Renal cortical epithelial cell (primary cell): ENCODE results near the gene NOL12. TPM values are rescaled to one million over a fixed set of nuclear protein-coding genes. Genes with fewer than 3 reads are reported as not detected.
A peak's percentile ranks its signal among the peaks of the same experiment; 100 is the strongest.
"Not testable (repeated sequence)": the region's sequence is repeated elsewhere in the genome, so short reads cannot be mapped to it uniquely, and the experiment has no call there.

Source experiments
- DNase-seq: peaks from one replicate; pipeline ENCODE4 v3.0.0-alpha.2; 2011; ENCODE audit warnings: low read depth
- total RNA-seq: library from RNA; depleted of rRNA; stranded (reverse); fragments of >200 nt; gene quantifications from 2 replicates; pipeline ENCODE4 v1.2.3, GENCODE V29; 2014

NOL12 gene
- total RNA-seq, 1 donor from 2014 or later = 19.6 TPM

GRCh38 chr22:37713761-37714160, 27.6 kb downstream of the NOL12 start:
- DNase-seq = no peak

- DNase-seq = no peak
Observed at GRCh38 chr22:37714634-37715033, 28.5 kb downstream of the NOL12 start.

- no peak for DNase-seq
Observed at GRCh38 chr22:37715760-37716159, 29.6 kb downstream of the NOL12 start.

- no peak for DNase-seq
Observed at GRCh38 chr22:37716708-37717107, 30.6 kb downstream of the NOL12 start.

DNA sequence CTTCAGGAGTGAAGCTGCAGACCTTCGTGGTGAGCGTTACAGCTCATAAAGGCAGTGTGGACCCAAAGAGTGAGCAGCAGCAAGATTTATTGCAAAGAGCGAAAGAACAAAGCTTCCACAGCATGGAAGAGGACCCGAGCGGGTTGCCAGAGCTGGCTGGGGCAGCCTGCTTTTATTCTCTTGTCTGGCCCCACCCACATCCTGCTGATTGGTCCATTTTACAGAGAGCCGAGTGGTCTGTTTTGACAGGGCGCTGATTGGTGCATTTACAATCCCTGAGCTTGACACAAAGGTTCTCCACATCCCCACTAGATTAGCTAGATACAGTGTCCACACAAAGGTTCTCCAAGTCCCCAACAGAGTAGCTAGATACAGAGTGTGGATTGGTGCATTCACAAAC, 31.1 kb downstream of the NOL12 start:
- not testable (repeated sequence) for DNase-seq

GRCh38 chr22:37717746-37718305, 31.7 kb downstream of the NOL12 start:
- not testable (repeated sequence) for DNase-seq

DNA sequence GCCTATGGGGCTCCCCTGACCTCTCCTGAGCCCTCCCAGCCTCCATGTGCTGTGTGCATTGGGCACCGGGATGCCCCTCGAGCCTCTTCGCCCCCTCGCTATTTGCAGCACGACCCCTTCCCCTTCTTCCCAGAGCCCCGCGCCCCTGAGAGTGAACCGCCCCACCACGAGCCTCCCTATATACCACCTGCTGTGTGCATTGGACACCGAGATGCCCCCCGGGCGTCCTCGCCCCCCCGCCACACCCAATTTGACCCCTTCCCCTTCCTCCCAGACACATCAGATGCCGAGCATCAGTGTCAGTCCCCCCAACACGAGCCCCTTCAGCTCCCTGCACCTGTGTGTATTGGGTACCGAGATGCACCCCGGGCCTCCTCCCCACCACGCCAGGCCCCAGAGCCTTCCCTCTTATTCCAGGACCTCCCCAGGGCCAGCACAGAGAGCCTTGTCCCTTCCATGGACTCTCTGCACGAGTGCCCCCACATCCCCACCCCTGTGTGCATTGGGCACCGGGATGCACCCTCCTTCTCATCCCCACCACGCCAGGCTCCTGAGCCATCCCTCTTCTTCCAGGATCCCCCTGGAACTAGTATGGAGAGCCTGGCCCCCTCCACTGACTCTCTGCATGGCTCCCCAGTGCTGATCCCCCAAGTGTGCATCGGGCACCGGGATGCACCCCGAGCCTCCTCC, 39.6 kb downstream of the NOL12 start:
- DNase-seq = no peak

GRCh38 chr22:37726241-37726887, 40.2 kb downstream of the NOL12 start:
- peak; percentile 23 for DNase-seq

DNA sequence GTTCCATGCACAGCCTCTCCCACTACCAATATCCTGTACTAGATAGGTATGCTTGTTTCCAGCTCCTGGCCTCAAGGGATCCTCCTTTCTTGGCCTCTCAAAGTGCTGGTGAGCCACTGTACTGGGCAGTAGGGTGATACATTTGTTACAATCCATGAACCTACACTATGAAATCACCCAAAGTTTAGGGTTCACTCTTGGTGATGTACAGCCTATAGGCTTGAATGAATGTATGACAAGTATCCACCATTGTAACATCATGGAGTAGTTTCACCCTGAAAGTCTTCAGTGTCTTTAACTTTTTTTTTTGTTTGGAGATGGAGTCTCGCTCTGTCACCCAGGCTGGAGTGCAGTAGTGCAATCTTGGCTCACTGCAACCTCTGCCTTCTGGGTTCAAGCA, 42.5 kb downstream of the NOL12 start:
- no peak for DNase-seq

DNA sequence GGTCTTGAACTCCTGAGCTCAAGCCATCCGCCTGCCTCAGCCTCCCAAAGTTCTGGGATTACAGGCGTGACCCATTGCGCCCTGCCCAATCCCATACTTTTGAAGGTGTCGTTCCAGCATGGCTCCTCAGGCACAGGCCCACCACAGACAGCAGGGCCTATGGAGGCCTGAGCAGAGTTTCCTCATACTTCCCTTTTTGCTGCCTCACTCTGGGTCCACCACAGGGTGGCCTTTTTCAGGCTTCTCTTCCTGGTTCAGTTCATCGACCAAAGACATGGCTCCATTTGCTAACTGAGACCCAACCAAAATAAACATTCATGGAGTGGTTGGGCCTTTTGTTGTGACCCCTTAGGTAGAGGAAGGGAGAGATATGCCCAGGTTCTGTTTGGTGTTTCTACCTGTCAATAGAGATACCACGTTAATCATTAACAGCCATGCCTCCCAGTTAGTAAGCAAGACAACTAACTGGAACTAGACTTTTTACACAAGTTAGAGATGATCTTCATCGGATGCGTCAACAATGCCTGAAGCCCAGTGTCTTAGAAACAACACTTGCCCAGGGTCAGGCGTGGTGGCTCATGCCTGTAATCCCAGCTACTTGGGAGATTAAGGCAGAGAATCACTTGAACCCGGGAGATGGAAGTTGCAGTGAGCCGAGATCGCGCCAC, 45.8 kb downstream of the NOL12 start:
- DNase-seq = peak; percentile 45

DNA sequence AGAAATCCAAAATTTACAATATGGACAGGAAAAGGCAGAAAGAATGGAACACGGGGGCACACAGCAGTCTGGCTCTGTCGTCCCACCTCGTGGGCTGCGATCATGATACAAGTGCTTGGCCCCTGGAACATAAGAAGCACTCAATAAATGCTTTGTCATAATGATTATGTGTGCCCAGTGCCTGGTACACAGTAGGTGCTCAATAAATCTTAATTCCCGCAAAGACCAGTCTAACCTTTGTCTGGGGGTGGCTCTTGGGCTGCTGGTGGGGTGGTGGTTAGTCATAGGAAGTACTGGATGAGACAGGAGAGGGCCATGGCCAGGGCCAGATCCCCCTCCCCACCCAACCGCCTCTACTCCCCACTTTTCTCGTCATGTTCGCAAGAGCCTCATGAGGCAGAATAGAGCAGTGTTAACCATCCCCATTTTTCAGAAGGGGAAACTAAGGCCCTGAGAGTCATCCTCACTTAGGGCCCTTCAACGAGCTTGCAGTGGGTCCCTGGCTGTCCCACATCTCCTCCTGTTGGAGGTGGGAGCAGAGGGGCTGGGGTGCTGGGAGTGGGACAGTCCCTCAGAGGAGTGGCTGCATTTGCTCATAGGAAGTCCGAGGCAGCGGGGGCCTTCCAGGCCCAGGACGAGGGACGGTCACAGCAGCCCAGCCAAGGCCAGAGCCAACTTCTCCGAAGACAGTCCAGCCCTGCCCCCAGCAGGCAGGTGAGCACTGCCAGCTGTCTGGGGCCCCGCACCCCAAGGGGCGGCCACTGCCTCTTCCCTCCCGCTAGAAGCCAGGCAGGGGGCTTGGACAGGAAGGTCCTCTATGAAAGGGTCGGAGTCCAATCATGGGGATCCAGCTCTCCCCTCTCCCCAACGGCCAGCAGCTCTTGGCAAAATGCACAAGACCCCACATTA, 46.8 kb downstream of the NOL12 start:
- DNase-seq = no peak

GRCh38 chr22:37733625-37734401, 47.7 kb downstream of the NOL12 start:
- DNase-seq = no peak

DNA sequence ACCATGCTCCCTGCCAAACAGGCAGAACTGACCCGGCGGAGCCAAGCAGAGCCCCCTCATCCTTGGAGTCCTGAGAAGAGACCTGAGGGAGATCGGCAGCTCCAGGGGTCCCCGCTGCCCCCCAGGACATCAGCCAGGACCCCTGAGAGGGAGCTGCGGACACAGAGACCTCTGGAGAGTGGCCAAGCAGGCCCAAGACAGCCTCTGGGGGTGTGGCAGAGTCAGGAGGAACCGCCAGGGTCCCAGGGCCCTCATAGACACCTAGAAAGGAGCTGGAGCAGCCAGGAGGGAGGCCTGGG, 48.2 kb downstream of the NOL12 start:
- DNase-seq = no peak

- DNase-seq = no peak
Observed at GRCh38 chr22:37734964-37735451, 48.9 kb downstream of the NOL12 start.

- no peak for DNase-seq
Observed at GRCh38 chr22:37739035-37739434, 52.9 kb downstream of the NOL12 start.

- no peak for DNase-seq
Observed at GRCh38 chr22:37739611-37740049, 53.5 kb downstream of the NOL12 start.

DNA sequence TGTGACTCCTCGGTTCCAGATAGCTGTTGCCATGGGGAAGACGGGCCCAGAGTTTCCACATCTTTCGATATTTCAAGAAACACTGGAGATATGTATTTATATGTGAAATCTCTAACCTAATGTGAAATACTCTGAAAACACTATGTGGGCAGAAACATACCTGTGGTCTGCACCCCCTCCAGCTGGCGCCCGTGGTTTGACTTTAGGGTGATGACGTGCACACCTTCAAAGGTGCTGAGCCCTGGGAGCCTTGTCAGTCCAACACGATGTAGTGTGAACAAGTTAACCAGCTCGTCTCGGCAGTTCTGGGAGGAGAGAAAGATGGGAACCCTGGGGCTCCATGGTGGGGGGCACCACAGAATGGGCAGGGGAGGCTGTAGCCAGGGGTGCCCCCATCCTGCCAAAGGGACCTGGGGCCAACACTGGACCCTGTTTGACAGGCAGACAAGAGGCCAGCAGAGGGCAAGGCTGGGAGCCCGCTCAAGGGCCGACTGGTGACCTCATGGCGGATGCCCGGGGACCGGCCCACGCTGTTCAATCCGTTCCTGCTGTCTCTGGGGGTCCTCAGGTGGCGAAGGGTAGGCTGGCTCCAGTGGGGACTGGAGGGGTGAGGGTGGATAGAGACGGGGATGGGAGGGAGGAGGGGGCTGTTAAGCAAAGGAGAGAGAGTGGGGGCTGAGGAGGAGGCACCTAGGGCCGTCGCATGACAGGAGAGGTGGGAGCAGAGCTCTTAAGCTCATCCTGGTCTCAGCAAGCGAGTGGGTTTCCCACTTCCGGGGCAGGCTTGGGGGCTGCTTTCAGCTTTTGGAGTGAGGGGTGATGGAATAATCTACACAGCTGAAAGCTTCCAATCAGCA, 54.5 kb downstream of the NOL12 start:
- DNase-seq = no peak

DNA sequence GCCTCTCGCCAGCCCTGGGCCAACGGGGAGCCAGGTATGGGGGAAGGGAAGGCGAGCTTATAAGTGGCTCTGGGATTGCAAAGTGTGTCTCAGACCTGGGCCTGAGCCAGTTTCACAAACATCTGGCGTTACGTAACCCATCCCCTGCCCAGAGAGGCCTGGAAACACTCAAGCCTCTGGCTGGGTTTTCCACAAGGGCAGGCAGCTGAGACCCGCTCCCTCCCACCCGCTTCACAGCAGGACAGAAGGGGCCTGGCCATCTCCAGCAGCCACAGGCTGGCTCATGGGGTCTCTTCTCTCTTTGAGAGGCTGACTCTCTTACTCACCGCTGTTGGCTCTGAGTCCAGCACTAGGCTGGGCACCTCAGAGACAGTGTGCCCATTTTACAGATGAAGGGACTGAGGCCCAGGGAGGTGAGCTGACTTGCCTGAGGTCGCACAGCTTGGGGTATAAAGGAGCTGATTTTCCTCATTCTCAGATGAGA, 55.2 kb downstream of the NOL12 start:
- DNase-seq = peak; percentile 81

GRCh38 chr22:37742376-37743171, 56.4 kb downstream of the NOL12 start:
- peak; percentile 90 for DNase-seq
